Activated T-helper 1 cell treated with anti-CD3 and anti-CD28 coated beads, Interleukin-12 subunit alpha, Interleukin-12 subunit beta, Interleukin-2, Interleukin-4 antibody, amounts not matched to agents 30 ng/mL and 10 ng/mL and 1 ng/mL, durations not matched to agents 14 hours and 24 hours and 36 hours (primary cell): Measurements from ENCODE around the gene CD8B. TPM values are rescaled to one million over a fixed set of nuclear protein-coding genes. Genes with fewer than 3 reads are reported as not detected.
A peak's percentile ranks its signal among the peaks of the same experiment; 100 is the strongest.
"Not testable (repeated sequence)": the region's sequence is repeated elsewhere in the genome, so short reads cannot be mapped to it uniquely, and the experiment has no call there.

Experiments
- DNase-seq: peaks from one replicate; pipeline ENCODE4 v3.0.0; 2021; ENCODE audit warnings: low spot score
- H3K27ac Mint-ChIP-seq: one replicate; pipeline ENCODE4 v1.8.0; 2021; ENCODE audit warnings: mild to moderate bottlenecking, mixed read lengths
- H3K27me3 Mint-ChIP-seq: one replicate; pipeline ENCODE4 v1.8.0; 2022; ENCODE audit warnings: mild to moderate bottlenecking, moderate library complexity, mixed read lengths; ENCODE audit not compliant: insufficient read depth
- H3K36me3 Mint-ChIP-seq: one replicate; pipeline ENCODE4 v1.8.0; 2021; ENCODE audit warnings: low read depth, mixed read lengths
- H3K4me1 Mint-ChIP-seq: one replicate; pipeline ENCODE4 v1.8.0; 2021; ENCODE audit warnings: low read depth, mixed read lengths
- H3K4me3 Mint-ChIP-seq: one replicate; pipeline ENCODE4 v1.8.0; 2021; ENCODE audit warnings: mild to moderate bottlenecking, moderate library complexity, mixed read lengths
- H3K9me3 Mint-ChIP-seq: one replicate; pipeline ENCODE4 v1.8.0; 2021; ENCODE audit warnings: mixed read lengths
- intact Hi-C: fragments of 100-400 bp; cut with micrococcal nuclease; formaldehyde crosslinking; loops from one replicate; pipeline ENCODE4 v1.15.1; 2024
- total RNA-seq: library from RNA; stranded (reverse); gene quantifications from 2 replicates; pipeline ENCODE4 v1.2.3, GENCODE V29; 2022

Gene CD8B
- total RNA-seq, 1 donor from 2014 or later = 1.5 TPM

DNA sequence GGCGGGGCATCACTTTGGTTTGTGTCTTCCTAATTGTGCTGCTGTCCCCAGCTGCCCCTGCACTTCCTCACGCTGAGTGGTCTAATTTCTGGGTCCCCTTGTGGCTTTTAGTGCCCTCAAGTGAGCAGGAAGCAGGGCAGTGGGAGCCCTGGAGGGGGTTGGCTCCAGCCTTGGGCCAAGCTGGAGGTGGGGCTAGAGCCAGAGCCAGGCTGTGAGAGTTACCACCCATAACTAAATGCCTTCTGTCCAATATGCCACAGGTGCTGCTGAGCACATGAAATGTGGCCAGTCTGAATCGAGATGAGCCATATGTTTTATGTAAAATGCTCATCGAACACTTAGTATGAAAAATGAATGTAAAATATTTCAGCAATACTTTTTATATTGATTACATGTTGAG is 5.2 kb downstream of the CD8B start:
- H3K9me3 Mint-ChIP-seq, H3K4me1 Mint-ChIP-seq, H3K4me3 Mint-ChIP-seq, H3K36me3 Mint-ChIP-seq, H3K27ac Mint-ChIP-seq, intact Hi-C loops, DNase-seq: not testable (repeated sequence)
- H3K27me3 Mint-ChIP-seq = peaks cover 15% of the 10 kb centered on the region

DNA sequence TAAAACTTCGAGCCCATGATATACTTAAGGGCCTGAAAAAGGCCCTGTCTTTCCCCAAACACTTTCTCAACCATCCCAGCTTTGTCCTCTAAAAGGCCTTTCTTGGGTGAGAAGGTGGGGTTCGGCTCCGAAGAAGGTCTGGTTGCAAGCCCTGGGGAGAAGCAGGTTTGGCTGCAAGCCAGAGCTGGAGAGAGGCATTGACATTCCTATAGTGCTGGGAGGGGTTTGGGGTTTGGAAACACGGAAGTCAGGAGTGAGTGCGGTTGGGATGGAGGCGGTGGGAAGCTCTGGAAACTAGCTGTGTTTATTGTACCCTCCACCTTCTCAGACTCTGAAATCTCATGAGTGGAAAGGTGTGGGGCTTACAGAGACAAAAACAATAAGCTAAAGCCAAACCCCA is 5.7 kb downstream of the CD8B start:
- H3K27me3 Mint-ChIP-seq = peaks cover 11% of the 10 kb centered on the region
- DNase-seq, H3K27ac Mint-ChIP-seq, H3K4me3 Mint-ChIP-seq, H3K36me3 Mint-ChIP-seq, H3K9me3 Mint-ChIP-seq, H3K4me1 Mint-ChIP-seq, intact Hi-C loops: not testable (repeated sequence)

DNA sequence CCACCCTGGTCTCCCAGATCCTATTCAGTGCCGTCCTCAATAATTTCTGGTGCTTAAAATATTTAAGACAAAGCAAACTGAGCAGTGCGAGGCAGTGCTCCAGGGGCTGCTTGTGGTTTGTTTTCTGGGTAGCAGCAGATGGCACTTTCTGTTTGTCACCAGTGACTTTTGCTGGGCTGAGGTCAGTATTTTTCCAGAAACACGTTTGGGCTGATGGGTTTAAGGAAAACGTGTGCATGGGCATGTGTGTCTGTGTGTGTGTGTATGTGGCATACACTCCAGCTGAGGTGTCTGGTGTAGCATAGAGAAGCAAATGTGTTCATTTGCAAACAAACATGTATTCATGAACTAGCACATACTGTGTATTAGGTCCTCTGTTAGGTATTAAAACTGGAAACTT is 10.1 kb downstream of the CD8B start:
- intact Hi-C loops, H3K36me3 Mint-ChIP-seq, H3K27me3 Mint-ChIP-seq, DNase-seq, H3K27ac Mint-ChIP-seq, H3K9me3 Mint-ChIP-seq, H3K4me1 Mint-ChIP-seq, H3K4me3 Mint-ChIP-seq: not testable (repeated sequence)

DNA sequence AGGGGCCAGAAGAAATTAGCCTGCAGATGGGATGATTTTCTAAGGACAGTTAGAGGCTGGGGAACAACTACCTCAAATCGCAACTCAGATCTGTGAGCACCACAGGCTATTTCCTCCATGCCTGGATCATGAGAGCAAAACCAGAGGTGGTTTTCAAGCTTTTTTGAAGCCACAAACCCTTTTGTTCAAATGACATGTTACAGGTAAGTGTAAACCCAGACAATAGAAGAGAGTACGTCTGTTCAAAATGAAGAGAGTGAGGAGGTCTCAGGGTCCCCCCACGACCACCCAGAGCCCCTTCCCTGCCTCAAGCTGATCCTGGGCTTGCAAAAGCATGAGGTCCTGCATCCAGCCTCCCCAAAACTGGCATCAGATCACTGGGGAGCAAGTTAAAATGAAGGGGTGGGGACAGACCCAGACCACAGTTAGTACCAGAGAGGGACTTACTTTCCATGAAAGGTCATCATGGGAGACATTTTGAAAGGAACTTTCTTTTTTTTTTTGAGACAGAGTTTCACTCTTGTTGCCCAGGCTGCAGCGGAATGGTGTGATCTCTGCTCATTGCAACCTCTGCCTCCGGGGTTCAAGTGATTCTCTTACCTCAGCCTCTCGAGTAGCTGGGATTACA is 19.0 kb downstream of the CD8B start:
- H3K36me3 Mint-ChIP-seq, intact Hi-C loops, H3K9me3 Mint-ChIP-seq, H3K27me3 Mint-ChIP-seq: not testable (repeated sequence)
- Mint-ChIP-seq H3K27ac (peak overlapping the region; percentile 29), H3K4me3 (peak overlapping the region; percentile 3), H3K4me1 (peaks cover 23% of the 10 kb centered on the region)
- DNase-seq = peak; percentile 29

DNA sequence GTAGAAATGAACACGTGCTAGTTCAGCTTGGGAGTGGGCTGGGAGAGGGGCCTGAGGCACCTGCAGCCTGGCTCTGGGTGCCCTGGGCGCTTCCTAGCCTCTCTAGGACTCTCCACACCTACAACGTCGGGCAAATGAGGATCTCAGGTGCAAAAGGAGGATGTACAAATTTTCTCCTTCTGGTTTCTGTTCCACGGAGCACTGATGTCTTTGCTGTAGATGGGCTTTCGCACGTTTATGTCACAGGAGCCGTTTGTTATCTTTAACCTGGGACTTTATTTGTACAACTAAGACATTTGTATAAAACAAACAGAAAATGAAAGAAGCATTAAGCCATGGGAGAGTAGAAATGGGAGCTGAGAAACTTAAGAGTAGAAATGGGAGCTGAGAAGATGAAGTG is 20.4 kb downstream of the CD8B start:
- H3K27me3 Mint-ChIP-seq, H3K9me3 Mint-ChIP-seq, DNase-seq, H3K36me3 Mint-ChIP-seq, H3K4me3 Mint-ChIP-seq, H3K27ac Mint-ChIP-seq, intact Hi-C loops: not testable (repeated sequence)
- H3K4me1 Mint-ChIP-seq = peaks cover 34% of the 10 kb centered on the region

DNA sequence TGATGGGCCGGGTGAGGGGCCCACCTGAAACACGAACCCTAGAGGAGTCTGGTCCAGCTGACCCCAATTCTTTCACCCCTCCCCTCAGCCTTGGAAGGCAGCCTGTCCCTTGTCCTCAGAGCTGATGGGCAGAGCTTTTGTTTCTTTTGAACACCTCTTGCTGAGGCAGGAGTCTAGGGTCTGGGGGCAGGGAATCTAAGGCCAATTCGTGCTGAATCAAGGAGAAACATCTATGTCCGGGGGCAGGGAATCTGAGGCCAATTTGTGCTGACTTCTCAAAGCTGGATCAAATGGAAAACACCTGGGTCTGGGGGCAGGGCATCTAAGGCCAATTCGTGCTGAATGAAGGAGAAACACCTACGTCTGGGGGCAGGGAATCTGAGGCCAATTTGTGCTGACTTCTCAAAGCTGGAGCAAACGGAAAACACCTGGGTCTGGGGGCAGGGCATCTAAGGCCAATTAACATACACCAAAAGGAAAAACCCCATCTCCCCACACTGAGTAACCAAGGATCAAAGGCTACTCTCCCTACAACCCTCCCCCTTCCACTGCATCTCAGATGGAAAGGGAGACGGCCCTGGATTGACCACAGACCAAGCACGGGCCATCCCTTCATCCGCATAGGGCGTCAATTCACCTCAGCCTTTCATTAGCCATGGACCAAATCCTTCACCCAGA is 21.7 kb downstream of the CD8B start:
- H3K9me3 Mint-ChIP-seq, H3K27me3 Mint-ChIP-seq, H3K4me3 Mint-ChIP-seq, H3K27ac Mint-ChIP-seq, DNase-seq, intact Hi-C loops, H3K36me3 Mint-ChIP-seq: not testable (repeated sequence)
- peaks cover 37% of the 10 kb centered on the region for H3K4me1 Mint-ChIP-seq

DNA sequence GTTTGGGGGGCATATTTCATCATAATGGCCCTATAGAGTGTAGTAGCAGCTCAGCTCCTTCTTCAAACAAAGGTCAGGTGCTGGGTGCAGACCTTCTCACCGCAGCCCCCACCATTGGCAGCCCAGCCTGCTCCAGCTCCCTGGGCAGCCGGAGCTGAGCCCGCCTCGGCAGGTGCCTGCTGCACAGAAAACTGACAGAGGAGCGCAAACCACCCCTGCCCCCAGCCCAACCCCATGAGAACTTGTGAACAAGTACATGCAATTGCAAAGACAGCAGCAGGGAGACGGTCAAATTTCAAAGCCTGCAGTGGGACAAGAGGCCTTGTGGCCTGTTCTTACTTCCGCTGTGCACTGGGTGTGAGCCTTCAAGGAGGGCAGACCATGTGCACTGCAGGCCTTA is 22.2 kb downstream of the CD8B start:
- peaks cover 37% of the 10 kb centered on the region for H3K4me1 Mint-ChIP-seq
- not testable (repeated sequence) for H3K27me3 Mint-ChIP-seq, H3K36me3 Mint-ChIP-seq

DNA sequence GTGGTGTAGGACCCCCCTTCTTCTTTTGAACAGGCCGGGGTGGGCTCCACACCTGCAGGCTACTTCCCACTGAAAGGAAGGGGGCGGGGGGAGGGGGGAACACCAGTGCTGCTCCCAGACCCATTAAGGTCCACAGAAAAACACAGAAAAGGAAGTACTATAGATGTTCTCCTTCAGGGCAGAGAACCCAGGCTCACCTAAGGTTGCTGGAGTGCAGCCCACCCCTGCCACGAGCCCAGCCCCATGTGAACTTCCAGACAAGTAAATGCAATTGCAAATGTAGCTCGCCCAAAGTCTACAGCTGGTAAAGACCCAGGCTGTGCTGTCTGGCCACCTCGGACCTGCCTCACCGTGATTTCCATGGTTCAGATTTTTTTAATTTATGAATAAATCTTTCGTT is 24.0 kb downstream of the CD8B start:
- H3K4me1 Mint-ChIP-seq = peaks cover 37% of the 10 kb centered on the region
- H3K36me3 Mint-ChIP-seq, H3K9me3 Mint-ChIP-seq, H3K4me3 Mint-ChIP-seq, H3K27me3 Mint-ChIP-seq, intact Hi-C loops, DNase-seq, H3K27ac Mint-ChIP-seq: not testable (repeated sequence)

More for the DNA sequence above, 22.2 kb downstream of the CD8B start:
- intact Hi-C loops, H3K27ac Mint-ChIP-seq, DNase-seq, H3K9me3 Mint-ChIP-seq, H3K4me3 Mint-ChIP-seq: not testable (repeated sequence)

DNA sequence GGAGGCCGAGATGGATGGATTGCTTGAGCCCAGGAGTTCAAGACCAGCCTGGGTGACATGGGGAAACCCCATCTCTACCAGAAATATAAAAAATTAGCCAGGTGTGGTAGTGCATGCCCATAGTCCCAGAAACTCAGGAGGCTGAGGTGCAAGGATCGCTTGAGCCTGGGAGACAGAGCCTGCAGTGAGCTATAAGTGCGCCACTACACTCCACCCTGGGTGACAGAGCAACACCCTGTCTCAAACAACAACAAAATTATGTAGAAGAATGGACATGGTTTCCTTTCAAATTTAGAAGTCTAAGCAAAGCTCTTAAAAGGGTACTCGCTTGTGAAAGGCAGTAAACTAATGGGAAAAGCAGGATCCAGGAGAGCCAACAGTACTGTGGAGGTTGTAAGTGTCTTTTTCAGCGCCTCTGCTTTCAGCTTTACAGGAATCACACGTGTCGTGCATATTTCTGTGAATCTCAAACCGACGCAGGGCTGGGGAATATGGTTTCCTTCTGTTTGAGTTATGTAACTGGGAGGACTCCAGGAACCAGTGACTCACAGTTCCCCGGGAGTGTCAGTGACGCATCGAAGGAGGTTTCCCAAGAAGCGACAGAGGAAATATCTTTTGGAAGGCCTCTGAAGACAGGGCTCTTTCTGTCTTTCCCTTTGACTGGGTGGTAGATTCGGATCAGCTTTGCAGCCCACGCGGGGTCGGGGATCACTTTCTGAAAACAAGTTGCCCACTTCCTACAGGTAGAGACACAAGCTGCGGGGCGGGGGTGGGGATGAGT is 24.6 kb downstream of the CD8B start:
- H3K27me3 Mint-ChIP-seq, intact Hi-C loops, H3K9me3 Mint-ChIP-seq, H3K36me3 Mint-ChIP-seq: not testable (repeated sequence)
- Mint-ChIP-seq H3K4me3 (peak overlapping the region; percentile 30), H3K4me1 (peaks cover 31% of the 10 kb centered on the region), H3K27ac (peak overlapping the region; percentile 23)
- peak; percentile 15 for DNase-seq

DNA sequence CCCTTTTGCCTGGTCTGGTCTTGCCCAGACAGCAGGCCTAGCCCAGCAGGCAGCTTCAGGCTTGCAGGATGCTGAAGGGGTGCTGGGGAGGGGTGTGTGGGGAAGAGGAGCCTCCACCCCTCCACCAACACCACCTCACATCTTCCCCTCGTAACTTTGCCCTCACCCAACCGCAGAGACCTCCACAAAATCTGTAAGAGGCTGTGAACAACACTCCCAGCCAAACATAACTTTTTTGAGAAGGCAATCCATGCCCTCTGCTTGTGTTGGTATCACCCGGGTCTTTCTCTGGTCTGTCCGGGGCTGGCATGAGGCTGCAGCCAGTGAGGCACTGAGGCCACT is 26.2 kb downstream of the CD8B start:
- intact Hi-C loops, DNase-seq, H3K9me3 Mint-ChIP-seq, H3K4me3 Mint-ChIP-seq, H3K27ac Mint-ChIP-seq, H3K27me3 Mint-ChIP-seq, H3K36me3 Mint-ChIP-seq: not testable (repeated sequence)
- peaks cover 26% of the 10 kb centered on the region for H3K4me1 Mint-ChIP-seq

DNA sequence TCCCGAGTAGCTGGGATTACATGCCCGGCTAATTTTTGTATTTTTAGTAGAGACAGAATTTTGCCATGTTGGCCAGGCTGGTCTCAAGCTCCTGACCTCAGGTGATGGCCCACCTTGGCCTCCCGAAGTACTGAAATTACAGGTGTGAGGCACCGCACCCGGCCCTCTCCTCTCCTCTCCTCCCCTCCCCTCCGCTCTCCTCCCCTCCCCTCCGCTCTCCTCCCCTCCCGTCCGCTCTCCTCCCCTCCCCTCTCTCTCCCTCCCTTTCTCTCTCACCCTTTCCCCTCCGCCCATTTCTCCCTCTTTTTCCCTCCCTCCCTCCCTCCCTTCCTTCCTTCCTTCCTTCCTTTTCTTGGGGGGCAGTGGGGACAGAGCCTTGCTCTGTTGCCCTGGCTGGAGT is 28.4 kb downstream of the CD8B start:
- Mint-ChIP-seq H3K9me3 (no peaks in the 10 kb centered on the region), H3K27ac (no peak overlapping the region), H3K4me3 (no peak overlapping the region), H3K27me3 (peaks cover 8% of the 10 kb centered on the region), H3K36me3 (no peaks in the 10 kb centered on the region), H3K4me1 (peaks cover 18% of the 10 kb centered on the region)
- intact Hi-C loops = no loop called here
- no peak for DNase-seq

DNA sequence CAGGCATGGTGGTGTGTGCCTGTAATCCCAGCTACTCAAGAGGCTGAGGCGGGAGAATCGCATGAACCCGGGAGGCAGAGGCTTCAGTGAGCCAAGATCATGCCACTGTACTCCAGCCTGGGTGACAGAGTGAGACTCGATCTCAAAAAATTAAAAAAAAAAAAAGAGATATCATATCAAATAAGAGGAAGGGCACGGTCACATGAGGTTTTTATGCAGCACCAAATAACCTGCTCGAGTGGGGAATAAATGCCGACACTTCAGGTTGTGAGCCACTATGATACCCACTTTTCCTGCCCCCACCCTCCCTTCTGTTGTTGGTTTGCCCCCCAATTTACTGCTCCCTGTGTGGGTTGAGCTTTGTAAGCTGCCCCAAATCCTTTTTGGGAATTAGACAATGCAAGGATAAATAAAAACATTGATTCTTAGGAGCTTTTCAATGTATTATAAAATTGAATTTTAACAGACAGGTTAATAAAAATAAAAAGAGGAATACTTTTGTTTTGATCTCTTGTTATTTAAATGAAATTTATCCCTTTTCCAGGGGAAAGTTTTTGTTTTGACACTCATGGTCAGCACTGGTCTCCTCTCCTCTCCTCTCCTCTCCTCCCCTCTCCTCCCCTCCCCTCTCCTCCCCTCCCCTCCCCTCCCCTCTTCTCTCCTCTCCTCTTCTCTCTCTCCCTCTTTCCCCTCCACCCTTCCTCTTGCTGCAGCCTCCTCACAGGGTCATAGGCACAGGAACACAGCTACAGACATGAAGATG is 29.2 kb downstream of the CD8B start:
- DNase-seq = no peak
- H3K27me3 Mint-ChIP-seq = peaks cover 8% of the 10 kb centered on the region
- H3K4me3 Mint-ChIP-seq = no peak overlapping the region
- no peaks in the 10 kb centered on the region for H3K36me3 Mint-ChIP-seq
- no peaks in the 10 kb centered on the region for H3K9me3 Mint-ChIP-seq
- intact Hi-C loops = no loop called here
- no peak overlapping the region for H3K27ac Mint-ChIP-seq
- peaks cover 18% of the 10 kb centered on the region for H3K4me1 Mint-ChIP-seq

DNA sequence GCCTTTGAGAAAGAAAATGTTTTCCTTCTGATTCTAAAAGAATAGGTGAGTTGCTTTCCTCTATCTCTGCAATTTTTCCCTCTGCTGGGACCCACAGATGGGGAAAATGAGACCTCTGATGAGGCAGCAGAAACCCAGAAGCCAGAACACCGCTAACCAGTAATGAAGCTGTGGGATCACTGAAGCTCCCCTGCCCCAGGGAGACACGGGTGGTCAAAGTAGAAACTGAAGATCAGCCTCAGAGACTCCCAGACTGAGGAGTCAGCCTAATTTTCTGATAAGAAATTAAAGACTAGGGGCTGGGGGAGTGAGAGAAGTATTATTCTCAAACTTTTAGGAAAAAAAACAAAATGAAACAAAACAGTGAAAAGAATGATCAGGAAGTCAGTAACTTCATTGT is 30.1 kb downstream of the CD8B start:
- Mint-ChIP-seq H3K4me1 (peaks cover 17% of the 10 kb centered on the region), H3K4me3 (no peak overlapping the region), H3K36me3 (no peaks in the 10 kb centered on the region), H3K9me3 (no peaks in the 10 kb centered on the region), H3K27ac (no peak overlapping the region), H3K27me3 (peaks cover 8% of the 10 kb centered on the region)
- no peak for DNase-seq
- intact Hi-C loops = no loop called here
